Measurements from ENCODE around the gene BRSK2. TPM values are rescaled to one million over a fixed set of nuclear protein-coding genes. Genes with fewer than 3 reads are reported as not detected.

The BRSK2 gene
- total and polyA plus RNA-seq, 2 experiments from 2014 or later, result 4.7 to 13.6 TPM

DNA sequence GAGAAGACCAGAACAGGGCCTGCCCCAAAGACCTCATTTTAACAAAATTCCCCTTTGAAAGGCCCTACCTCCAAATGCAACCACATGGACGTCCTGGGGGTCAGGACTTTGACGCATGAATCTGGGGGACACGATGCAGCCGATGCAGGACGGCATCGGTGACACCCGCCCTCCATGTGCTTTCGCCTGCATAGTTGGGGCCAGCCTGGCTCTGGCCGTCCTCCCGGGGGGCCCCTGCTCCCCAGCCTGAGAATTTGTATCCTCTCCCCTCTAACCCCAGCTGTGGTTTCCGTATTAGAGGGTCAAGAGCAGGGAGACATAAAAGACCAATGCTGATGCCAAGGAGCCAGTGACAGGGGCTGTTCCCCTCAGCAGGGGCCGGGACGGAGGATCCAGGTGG lies 18.4 kb upstream of the BRSK2 start:
- TF ChIP-seq EZH2 (IDR thresholded peaks at IDR 0.05; ENCODE audit: borderline replicate concordance) (no peak), EZH2phosphoT487 (IDR thresholded peaks at IDR 0.05; ENCODE audit: low read depth, severe bottlenecking, unreplicated experiment) (no peak), CTCF (IDR thresholded peaks at IDR 0.05; ENCODE audit: poor library complexity) (no peak)
- H3K79me2 ChIP-seq, result no peaks in the 10 kb centered on the region
- H3K36me3 ChIP-seq (replicated peaks; ENCODE audit: insufficient read depth, low read depth), result no peaks in the 10 kb centered on the region
- no peak for DNase-seq (ENCODE audit: low spot score)
- no peaks in the 10 kb centered on the region for H4K20me1 ChIP-seq (ENCODE audit: insufficient read depth, poor library complexity, severe bottlenecking)
- H3K27ac ChIP-seq, result no peak overlapping the region
- no peak overlapping the region for H3K4me2 ChIP-seq
- WGBS (ENCODE audit: low lambda C conversion rate, missing lambda C conversion rate), result 92% methylated on average over 13 of the region's 13 CpGs
- no peaks in the 10 kb centered on the region for H3K9me2 ChIP-seq (replicated peaks; ENCODE audit: insufficient read depth)
- H3K27me3 ChIP-seq, result no peaks in the 10 kb centered on the region
- H3K9me3 ChIP-seq (ENCODE audit: low read depth), result no peaks in the 10 kb centered on the region
- no peak overlapping the region for H2AFZ ChIP-seq
- no peak overlapping the region for H3K4me3 ChIP-seq
- no peaks in the 10 kb centered on the region for H3K4me1 ChIP-seq (ENCODE audit: insufficient read depth)

DNA sequence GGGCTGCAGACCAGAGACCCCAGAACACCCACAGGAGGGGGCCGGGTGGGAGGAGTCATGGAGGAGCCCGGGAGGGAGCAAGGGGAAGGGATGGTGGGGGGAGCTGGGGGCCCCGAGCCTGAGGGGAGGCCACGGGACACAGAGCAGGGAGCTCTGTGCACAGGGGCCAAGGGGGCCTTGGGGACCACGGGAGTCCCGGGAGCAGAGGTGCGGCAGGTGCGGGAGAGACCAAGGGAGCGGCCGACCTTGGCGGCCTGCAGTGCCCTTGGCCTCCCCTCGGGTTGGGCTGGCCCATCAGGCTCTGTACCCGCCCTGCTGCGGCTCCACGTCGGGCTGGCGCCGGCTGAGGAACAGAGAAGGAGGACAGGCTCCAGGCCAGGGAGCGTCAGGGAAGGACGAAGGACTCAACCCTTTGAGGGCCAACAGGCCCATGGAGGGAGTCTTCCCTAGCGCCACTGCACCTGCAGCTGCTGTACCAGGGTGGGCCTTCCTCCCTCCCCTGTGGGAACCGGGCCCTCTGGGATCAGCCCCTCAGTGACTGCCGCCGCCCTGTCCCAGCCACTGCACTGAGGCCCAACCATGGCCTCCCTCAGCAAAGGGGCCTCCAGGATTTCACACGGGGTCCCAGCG lies 17.8 kb upstream of the BRSK2 start:
- no peaks in the 10 kb centered on the region for H3K9me3 ChIP-seq (ENCODE audit: low read depth)
- 94% methylated on average over 20 of the region's 26 CpGs for WGBS (ENCODE audit: low lambda C conversion rate, missing lambda C conversion rate)
- no peak overlapping the region for H3K27ac ChIP-seq
- TF ChIP-seq CTCF (IDR thresholded peaks at IDR 0.05; ENCODE audit: poor library complexity), result no peak
- TF ChIP-seq EZH2phosphoT487 (IDR thresholded peaks at IDR 0.05; ENCODE audit: low read depth, severe bottlenecking, unreplicated experiment), result no peak
- no peak for TF ChIP-seq EZH2 (IDR thresholded peaks at IDR 0.05; ENCODE audit: borderline replicate concordance)
- H3K36me3 ChIP-seq (replicated peaks; ENCODE audit: insufficient read depth, low read depth), result no peaks in the 10 kb centered on the region
- no peaks in the 10 kb centered on the region for H3K9me2 ChIP-seq (replicated peaks; ENCODE audit: insufficient read depth)
- no peak overlapping the region for H2AFZ ChIP-seq
- DNase-seq (ENCODE audit: low spot score), result no peak
- no peaks in the 10 kb centered on the region for H3K4me1 ChIP-seq (ENCODE audit: insufficient read depth)
- H3K27me3 ChIP-seq, result no peaks in the 10 kb centered on the region
- H3K79me2 ChIP-seq, result no peaks in the 10 kb centered on the region
- H3K4me2 ChIP-seq, result no peak overlapping the region
- H4K20me1 ChIP-seq (ENCODE audit: insufficient read depth, poor library complexity, severe bottlenecking), result no peaks in the 10 kb centered on the region
- no peak overlapping the region for H3K4me3 ChIP-seq

- H3K27me3 ChIP-seq, result no peaks in the 10 kb centered on the region
- no peaks in the 10 kb centered on the region for H3K9me3 ChIP-seq (ENCODE audit: low read depth)
- no peaks in the 10 kb centered on the region for H3K79me2 ChIP-seq
- no peaks in the 10 kb centered on the region for H3K9me2 ChIP-seq (replicated peaks; ENCODE audit: insufficient read depth)
- H3K4me2 ChIP-seq, result no peak overlapping the region
- H3K27ac ChIP-seq, result no peak overlapping the region
- H3K36me3 ChIP-seq (replicated peaks; ENCODE audit: insufficient read depth, low read depth), result no peaks in the 10 kb centered on the region
- no peak overlapping the region for H2AFZ ChIP-seq
- DNase-seq (ENCODE audit: low spot score), result no peak
- no peaks in the 10 kb centered on the region for H3K4me1 ChIP-seq (ENCODE audit: insufficient read depth)
- no peak for TF ChIP-seq CTCF (IDR thresholded peaks at IDR 0.05; ENCODE audit: poor library complexity)
- H4K20me1 ChIP-seq (ENCODE audit: insufficient read depth, poor library complexity, severe bottlenecking), result no peaks in the 10 kb centered on the region
- no peak overlapping the region for H3K4me3 ChIP-seq
- WGBS (ENCODE audit: low lambda C conversion rate, missing lambda C conversion rate), result 90% methylated on average over 8 of the region's 8 CpGs
These were observed 17.1 kb upstream of the BRSK2 start for GRCh38 chr11:1372660-1373059.
